Upper lobe of right lung (tissue), 1 donor: ENCODE measurements around the gene MAT2A. TPM values are rescaled to one million over a fixed set of nuclear protein-coding genes. Genes with fewer than 3 reads are reported as not detected.
A peak's percentile ranks its signal among the peaks of the same experiment; 100 is the strongest.

Experiments used
- ATAC-seq: fragments of 200-7000 bp; cut with Tn5 transposase; one replicate; pipeline ENCODE4 v1.9.1; 2020; ENCODE audit warnings: mild to moderate bottlenecking, moderate library complexity
- DNase-seq: peaks from one replicate; pipeline ENCODE4 v3.0.0-alpha.2; 2020
- H3K27ac ChIP-seq: fragments of 200-600 bp; one replicate; pipeline ENCODE4 v1.8.0; 2022
- H3K27me3 ChIP-seq: fragments of 200-600 bp; one replicate; pipeline ENCODE4 v1.8.0; 2022; ENCODE audit warnings: mild to moderate bottlenecking
- H3K36me3 ChIP-seq: fragments of 200-600 bp; one replicate; pipeline ENCODE4 v1.8.0; 2022
- H3K4me1 ChIP-seq: fragments of 200-600 bp; one replicate; pipeline ENCODE4 v1.8.0; 2022
- H3K4me3 ChIP-seq: fragments of 200-600 bp; one replicate; pipeline ENCODE4 v1.8.0; 2022; ENCODE audit warnings: mild to moderate bottlenecking
- H3K9me3 ChIP-seq: fragments of 200-600 bp; one replicate; pipeline ENCODE4 v1.8.0; 2022
- intact Hi-C: fragments of 100-400 bp; cut with DNase I; formaldehyde crosslinking; loops from one replicate; pipeline ENCODE4 v1.11.0; 2022
- total RNA-seq: library from RNA; stranded (reverse); fragmentation: NEBNext Ultra II Directional; extraction: Animal tissue kit (Norgen Biotek cat#: 25700); gene quantifications from one replicate; pipeline ENCODE4 v1.2.1, GENCODE V29; 2021
- TF ChIP-seq, protein P1 (sequence below): fragments of 200-600 bp; IDR thresholded peaks from one replicate; pipeline ENCODE4 v1.8.0; 2022; ENCODE audit warnings: antibody characterized with exemption
- donor health status: DM: no; HTN: yes; CAD: no; lungs with severe emphysema.

The MAT2A gene
- total RNA-seq, 1 donor from 2014 or later = 212 TPM

DNA sequence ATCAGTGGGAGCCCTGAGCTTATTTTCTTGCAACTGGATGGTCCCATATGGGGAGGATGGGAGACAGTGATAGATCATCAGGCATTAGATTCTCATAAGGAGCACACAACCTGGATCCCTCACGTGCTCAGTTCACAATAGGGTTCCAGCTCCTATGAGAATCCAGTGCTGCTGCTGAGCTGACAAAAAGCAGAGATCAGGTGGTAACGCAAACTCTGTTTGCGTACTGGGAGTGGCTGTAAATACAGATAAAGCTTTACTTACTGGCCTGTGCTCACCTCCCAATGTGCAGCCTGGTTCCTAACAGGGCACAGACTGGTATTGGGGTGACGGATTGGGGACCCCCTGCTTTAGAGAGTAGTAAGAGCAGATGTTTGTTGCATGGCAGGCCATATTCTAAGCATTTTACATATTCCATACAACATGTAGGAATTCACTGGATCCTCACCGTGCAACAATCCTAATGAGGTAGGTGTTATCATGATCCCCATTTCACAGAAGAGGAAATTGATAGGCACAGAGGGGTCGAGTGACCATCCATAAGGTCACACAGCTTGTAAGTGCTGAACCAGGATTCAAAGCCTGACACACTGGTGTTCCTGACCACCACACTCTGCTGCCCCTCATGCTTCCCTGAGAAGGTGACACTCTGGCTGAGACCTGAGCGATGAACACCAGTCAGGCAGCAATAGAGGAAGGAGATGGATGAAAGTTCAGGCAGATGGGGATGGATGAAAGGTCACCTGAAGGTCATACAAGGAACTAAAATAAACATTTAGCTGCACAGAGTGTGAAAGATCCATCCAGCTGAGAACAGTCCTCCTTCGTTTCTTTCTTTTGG lies 15.7 kb upstream of the MAT2A start:
- ATAC-seq (no peak), DNase-seq (no peak)
- H3K36me3 ChIP-seq = no peaks in the 10 kb centered on the region
- H3K4me3 ChIP-seq = no peak overlapping the region
- peaks cover 8% of the 10 kb centered on the region for H3K4me1 ChIP-seq
- no peaks in the 10 kb centered on the region for H3K27me3 ChIP-seq
- TF ChIP-seq, protein P1, sequence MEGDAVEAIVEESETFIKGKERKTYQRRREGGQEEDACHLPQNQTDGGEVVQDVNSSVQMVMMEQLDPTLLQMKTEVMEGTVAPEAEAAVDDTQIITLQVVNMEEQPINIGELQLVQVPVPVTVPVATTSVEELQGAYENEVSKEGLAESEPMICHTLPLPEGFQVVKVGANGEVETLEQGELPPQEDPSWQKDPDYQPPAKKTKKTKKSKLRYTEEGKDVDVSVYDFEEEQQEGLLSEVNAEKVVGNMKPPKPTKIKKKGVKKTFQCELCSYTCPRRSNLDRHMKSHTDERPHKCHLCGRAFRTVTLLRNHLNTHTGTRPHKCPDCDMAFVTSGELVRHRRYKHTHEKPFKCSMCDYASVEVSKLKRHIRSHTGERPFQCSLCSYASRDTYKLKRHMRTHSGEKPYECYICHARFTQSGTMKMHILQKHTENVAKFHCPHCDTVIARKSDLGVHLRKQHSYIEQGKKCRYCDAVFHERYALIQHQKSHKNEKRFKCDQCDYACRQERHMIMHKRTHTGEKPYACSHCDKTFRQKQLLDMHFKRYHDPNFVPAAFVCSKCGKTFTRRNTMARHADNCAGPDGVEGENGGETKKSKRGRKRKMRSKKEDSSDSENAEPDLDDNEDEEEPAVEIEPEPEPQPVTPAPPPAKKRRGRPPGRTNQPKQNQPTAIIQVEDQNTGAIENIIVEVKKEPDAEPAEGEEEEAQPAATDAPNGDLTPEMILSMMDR = no peak
- no peaks in the 10 kb centered on the region for H3K9me3 ChIP-seq
- intact Hi-C loops = no loop called here
- no peak overlapping the region for H3K27ac ChIP-seq

DNA sequence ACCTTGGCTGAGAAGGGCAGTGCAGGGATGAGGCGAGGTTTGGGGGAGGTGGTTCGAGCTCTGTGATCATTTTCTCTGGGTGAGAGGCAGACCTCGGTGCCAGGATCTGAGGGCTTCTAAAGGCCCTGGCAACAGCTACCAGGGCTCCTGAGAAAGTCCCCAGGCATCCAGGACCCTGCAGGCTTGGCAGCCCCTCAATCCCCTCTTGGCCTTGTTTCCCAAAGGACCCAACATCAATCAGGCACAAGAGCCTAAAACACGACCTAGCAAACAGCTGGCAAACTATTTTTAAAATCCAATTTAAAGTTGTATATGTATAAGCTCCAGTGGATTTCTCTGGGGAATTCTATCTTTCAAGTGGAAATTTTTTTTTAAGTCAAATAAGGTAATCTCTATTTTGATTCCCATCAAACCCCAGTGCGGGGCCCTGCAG lies 15.0 kb upstream of the MAT2A start:
- H3K4me1 ChIP-seq = peaks cover 8% of the 10 kb centered on the region
- intact Hi-C loops = no loop called here
- no peaks in the 10 kb centered on the region for H3K27me3 ChIP-seq
- ATAC-seq (no peak), DNase-seq (no peak)
- TF ChIP-seq, protein P1 = no peak
- no peaks in the 10 kb centered on the region for H3K9me3 ChIP-seq
- H3K27ac ChIP-seq = no peak overlapping the region
- H3K36me3 ChIP-seq = no peaks in the 10 kb centered on the region
- H3K4me3 ChIP-seq = no peak overlapping the region

- Histone ChIP-seq H3K4me3 (no peak overlapping the region), H3K9me3 (no peaks in the 10 kb centered on the region), H3K27me3 (no peaks in the 10 kb centered on the region), H3K4me1 (peaks cover 8% of the 10 kb centered on the region), H3K27ac (no peak overlapping the region), H3K36me3 (no peaks in the 10 kb centered on the region)
- ATAC-seq = peak; percentile 59
- no peak for DNase-seq
- intact Hi-C loops = no loop called here
- TF ChIP-seq, protein P1 = no peak
These were observed 14.5 kb upstream of the MAT2A start for GRCh38 chr2:85524336-85524908.

DNA sequence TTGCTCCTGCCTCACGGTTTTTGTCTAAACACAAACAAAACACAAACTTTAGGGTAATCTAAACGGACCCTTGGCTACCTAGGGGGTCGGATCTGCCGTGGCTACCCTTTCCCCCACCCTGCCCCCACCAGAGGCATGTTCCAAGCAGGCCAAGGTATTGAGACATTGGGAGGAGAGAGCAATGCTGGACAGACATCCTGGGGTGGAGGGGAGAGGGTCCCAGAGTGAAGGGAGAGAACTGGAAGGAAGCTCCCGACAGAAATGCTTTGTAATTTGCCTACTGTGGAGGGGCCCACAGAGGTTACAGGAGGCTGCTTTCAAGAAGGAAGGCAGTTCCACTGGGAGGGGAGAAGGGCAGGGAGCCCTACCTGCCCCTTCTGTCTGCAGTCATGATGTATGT lies 13.9 kb upstream of the MAT2A start:
- Histone ChIP-seq H3K27me3 (no peaks in the 10 kb centered on the region), H3K4me1 (peaks cover 8% of the 10 kb centered on the region), H3K4me3 (no peak overlapping the region), H3K36me3 (no peaks in the 10 kb centered on the region), H3K27ac (no peak overlapping the region), H3K9me3 (no peaks in the 10 kb centered on the region)
- TF ChIP-seq, protein P1 = no peak
- no peak for ATAC-seq
- intact Hi-C loops = no loop called here
- DNase-seq = no peak

DNA sequence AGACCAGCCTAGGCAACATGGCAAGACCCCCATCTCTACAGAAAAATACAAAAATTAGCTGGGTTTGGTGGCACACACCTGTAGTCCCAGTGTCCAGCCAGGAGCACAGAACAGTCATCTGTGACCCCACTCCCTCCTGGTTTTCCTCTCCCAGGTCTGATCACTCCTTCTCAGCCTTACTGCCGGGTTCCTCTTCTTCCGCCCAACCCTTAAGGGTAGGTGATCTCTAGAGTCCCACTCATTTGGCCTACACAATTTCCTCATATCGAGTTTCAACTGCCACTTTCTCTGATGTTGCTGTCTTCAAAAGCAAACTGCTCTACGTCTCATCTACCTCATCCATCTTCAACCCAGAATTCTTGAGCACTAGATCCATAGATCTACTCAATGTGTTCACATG lies 13.4 kb upstream of the MAT2A start:
- H3K27me3 ChIP-seq = no peaks in the 10 kb centered on the region
- peaks cover 8% of the 10 kb centered on the region for H3K4me1 ChIP-seq
- intact Hi-C loops = no loop called here
- no peaks in the 10 kb centered on the region for H3K36me3 ChIP-seq
- peak; percentile 37 for ATAC-seq
- no peak for DNase-seq
- H3K27ac ChIP-seq = no peak overlapping the region
- TF ChIP-seq, protein P1 = no peak
- H3K4me3 ChIP-seq = no peak overlapping the region
- no peaks in the 10 kb centered on the region for H3K9me3 ChIP-seq
